Large intestine (tissue), 3 donors: ENCODE measurements around the gene HLA-B. TPM values are rescaled to one million over a fixed set of nuclear protein-coding genes. Genes with fewer than 3 reads are reported as not detected.

ENCODE experiments used
- DNase-seq, 2 donors: peaks; one replicate each; pipeline versions ENCODE4 v3.0.0 to v3.0.0-alpha.2; 2013
- H3K27ac ChIP-seq: one replicate; pipeline ENCODE4 v1.5.1; 2013; ENCODE audit warnings: low read length
- H3K27me3 ChIP-seq: 2 replicates; pipeline ENCODE4 v1.6.1; 2013; ENCODE audit warnings: low read length; ENCODE audit not compliant: control insufficient read depth, insufficient read depth
- H3K36me3 ChIP-seq: 2 replicates; pipeline ENCODE4 v1.6.1; 2013; ENCODE audit warnings: low read length; ENCODE audit not compliant: control insufficient read depth, insufficient read depth
- H3K4me1 ChIP-seq: one replicate; pipeline ENCODE4 v1.6.1; 2013; ENCODE audit warnings: low read length; ENCODE audit not compliant: control insufficient read depth, insufficient read depth
- H3K4me3 ChIP-seq: one replicate; pipeline ENCODE4 v1.5.1; 2013; ENCODE audit warnings: low read length
- H3K9me3 ChIP-seq: one replicate; pipeline ENCODE4 v1.6.1; 2013; ENCODE audit warnings: mild to moderate bottlenecking, low read depth, low read length, moderate library complexity; ENCODE audit not compliant: control insufficient read depth
- WGBS: methylation state at CpG from one replicate; pipeline ENCODE4 v1.1.5; 2013; ENCODE audit warnings: low lambda C conversion rate; ENCODE audit not compliant: insufficient coverage; 5-methylcytosine and 5-hydroxymethylcytosine counted together
- polyA plus RNA-seq: library from polyadenylated mRNA; unstranded; fragments of 120-200 nt; gene quantifications from one replicate; pipeline ENCODE4 v1.2.1, GENCODE V29; 2013

HLA-B gene
- polyA plus RNA-seq, 1 donor: 353 TPM

GRCh38 chr6:31354158-31354863 is 2.7 kb downstream of the HLA-B start:
- DNase-seq: no peak
- H3K4me3 ChIP-seq: no peak overlapping the region
- peaks cover 13% of the 10 kb centered on the region for H3K27me3 ChIP-seq
- no peaks in the 10 kb centered on the region for H3K9me3 ChIP-seq
- no peaks in the 10 kb centered on the region for H3K4me1 ChIP-seq
- WGBS: no CpG with 5 or more reads among the region's 11 CpGs
- H3K36me3 ChIP-seq: peaks cover 18% of the 10 kb centered on the region
- H3K27ac ChIP-seq: no peak overlapping the region

- DNase-seq: no peak
- Histone ChIP-seq H3K9me3 (no peaks in the 10 kb centered on the region), H3K27me3 (peaks cover 10% of the 10 kb centered on the region), H3K4me1 (no peaks in the 10 kb centered on the region), H3K36me3 (peaks cover 18% of the 10 kb centered on the region), H3K4me3 (no peak overlapping the region), H3K27ac (no peak overlapping the region)
- no CpG with 5 or more reads among the region's 6 CpGs for WGBS
Observed at GRCh38 chr6:31353384-31353945, 3.5 kb downstream of the HLA-B start.

DNA sequence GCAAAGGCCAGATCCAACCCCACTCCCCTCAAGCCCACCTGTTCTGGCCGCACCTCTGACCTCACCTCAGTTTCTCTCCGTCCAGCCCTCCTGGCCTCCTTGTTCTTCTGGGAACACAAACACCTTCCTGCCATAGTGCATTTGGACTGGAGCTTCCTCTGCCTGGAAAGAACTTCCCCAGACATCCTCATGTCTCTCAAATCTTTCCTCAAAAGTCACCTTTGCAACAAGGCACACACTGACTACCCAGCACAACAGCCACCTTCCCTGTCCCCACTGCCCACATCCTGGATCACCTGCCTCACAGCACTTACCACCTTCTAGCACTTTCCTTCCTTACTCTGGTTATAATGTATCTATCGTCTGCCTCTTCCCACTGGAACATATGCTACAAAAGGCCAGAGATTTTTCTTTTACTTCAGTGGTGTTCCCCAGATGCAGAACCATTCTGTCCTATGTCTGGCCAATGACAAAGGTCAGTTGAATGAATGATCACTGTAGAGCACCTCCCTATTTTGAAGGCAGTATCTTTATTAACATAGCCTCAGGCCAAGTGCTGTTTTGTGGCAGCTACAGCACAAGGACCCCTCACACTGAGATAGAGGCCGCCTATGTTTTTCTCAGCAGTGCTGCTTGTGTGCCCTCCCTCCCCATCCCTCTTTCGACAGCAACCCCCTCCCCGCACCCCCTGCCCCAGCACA is 4.1 kb downstream of the HLA-B start:
- no peak overlapping the region for H3K27ac ChIP-seq
- 27% methylated on average over 3 of the region's 6 CpGs for WGBS
- no peak overlapping the region for H3K4me3 ChIP-seq
- no peaks in the 10 kb centered on the region for H3K4me1 ChIP-seq
- no peaks in the 10 kb centered on the region for H3K9me3 ChIP-seq
- DNase-seq: no peak
- peaks cover 18% of the 10 kb centered on the region for H3K36me3 ChIP-seq
- peaks cover 7% of the 10 kb centered on the region for H3K27me3 ChIP-seq

DNA sequence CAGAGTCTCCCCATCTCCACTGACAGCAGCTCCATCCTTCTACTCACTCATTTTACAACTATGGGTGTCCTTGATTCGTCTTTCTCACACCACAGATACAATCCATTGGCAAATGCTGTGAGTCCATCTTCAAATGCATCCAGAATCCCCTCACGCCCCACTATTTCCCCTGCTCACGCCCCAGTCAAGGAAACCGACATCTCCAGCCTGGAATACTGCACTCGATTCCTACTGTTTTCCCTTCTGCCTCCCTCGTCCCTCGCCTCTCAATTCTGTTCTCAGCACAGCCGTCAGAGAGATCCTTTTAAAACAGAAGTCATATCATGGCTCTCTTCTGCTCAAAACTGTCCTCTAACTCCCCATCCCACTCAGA is 4.7 kb downstream of the HLA-B start:
- Histone ChIP-seq H3K9me3 (no peaks in the 10 kb centered on the region), H3K27ac (no peak overlapping the region), H3K4me1 (no peaks in the 10 kb centered on the region), H3K36me3 (peaks cover 18% of the 10 kb centered on the region), H3K27me3 (peaks cover 7% of the 10 kb centered on the region), H3K4me3 (no peak overlapping the region)
- no peak for DNase-seq
- WGBS: 100% methylated on average over 1 of the region's 8 CpGs

DNA sequence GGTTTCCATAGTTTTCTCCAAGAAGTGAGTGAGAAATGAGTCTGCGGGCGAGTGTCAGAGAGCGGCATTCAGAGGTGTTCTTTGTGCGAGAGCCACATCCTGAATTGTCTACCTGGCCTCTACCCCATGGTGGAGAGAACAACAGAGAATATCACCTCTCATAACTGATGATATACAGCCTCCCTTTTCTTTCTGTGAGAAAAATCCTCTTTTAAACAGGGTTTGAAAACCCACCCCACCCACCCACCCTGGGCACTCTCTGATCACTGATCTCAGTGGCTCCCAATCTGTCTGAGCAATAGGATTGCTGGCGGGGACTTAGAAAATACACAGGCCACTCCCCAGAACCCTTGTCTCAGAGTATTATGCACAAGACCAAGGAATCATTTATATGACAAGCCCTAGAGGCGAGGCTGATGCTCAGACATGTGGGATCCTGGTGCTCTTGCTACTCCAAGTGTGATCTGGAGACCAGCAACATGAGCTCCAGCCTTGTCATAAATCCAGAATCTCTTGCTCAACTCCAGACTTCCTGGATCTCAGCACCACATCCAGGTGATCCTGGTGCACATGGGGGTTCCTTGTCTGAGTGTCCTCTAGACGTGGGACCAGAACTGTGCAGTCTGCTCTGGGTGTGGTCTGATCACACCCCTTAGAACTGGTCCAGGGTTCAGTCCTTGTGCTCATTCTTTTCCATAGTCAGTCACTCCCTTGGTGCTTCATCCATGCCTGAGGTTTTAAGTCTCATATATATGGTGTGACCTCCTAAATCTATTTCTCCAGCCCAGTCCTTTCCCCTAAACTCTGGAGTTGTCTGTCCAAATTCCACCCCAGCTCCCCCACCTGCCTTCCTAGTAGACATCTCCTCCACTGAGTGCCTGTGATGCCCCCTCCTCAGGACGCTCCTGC is 5.3 kb downstream of the HLA-B start:
- H3K4me1 ChIP-seq: no peaks in the 10 kb centered on the region
- H3K27ac ChIP-seq: no peak overlapping the region
- no peaks in the 10 kb centered on the region for H3K9me3 ChIP-seq
- H3K36me3 ChIP-seq: peaks cover 18% of the 10 kb centered on the region
- peaks cover 7% of the 10 kb centered on the region for H3K27me3 ChIP-seq
- peak in 1 of 2 donors; percentile 6 for DNase-seq
- WGBS: 50% methylated on average over 2 of the region's 8 CpGs
- no peak overlapping the region for H3K4me3 ChIP-seq

DNA sequence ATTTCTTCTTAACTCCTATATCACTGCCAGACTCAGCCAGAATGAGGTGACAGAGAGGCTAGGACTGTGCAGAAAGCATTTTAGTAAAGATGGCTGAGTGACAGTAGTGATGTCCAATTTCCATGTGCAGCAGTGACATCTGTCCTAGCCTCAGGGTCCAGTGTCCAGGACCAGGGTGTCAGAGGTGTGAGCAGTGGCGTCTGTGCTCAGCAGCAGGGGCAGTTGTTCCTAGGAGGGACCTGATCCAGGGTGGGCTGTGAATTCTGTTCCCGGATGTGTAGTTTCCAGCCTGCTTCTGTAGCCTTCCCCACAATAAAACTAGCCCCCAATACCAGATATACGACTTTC is 6.0 kb downstream of the HLA-B start:
- H3K4me3 ChIP-seq: no peak overlapping the region
- peaks cover 7% of the 10 kb centered on the region for H3K27me3 ChIP-seq
- H3K9me3 ChIP-seq: no peaks in the 10 kb centered on the region
- H3K27ac ChIP-seq: no peak overlapping the region
- no peak for DNase-seq
- no CpG with 5 or more reads among the region's 3 CpGs for WGBS
- H3K36me3 ChIP-seq: peaks cover 18% of the 10 kb centered on the region
- no peaks in the 10 kb centered on the region for H3K4me1 ChIP-seq

DNA sequence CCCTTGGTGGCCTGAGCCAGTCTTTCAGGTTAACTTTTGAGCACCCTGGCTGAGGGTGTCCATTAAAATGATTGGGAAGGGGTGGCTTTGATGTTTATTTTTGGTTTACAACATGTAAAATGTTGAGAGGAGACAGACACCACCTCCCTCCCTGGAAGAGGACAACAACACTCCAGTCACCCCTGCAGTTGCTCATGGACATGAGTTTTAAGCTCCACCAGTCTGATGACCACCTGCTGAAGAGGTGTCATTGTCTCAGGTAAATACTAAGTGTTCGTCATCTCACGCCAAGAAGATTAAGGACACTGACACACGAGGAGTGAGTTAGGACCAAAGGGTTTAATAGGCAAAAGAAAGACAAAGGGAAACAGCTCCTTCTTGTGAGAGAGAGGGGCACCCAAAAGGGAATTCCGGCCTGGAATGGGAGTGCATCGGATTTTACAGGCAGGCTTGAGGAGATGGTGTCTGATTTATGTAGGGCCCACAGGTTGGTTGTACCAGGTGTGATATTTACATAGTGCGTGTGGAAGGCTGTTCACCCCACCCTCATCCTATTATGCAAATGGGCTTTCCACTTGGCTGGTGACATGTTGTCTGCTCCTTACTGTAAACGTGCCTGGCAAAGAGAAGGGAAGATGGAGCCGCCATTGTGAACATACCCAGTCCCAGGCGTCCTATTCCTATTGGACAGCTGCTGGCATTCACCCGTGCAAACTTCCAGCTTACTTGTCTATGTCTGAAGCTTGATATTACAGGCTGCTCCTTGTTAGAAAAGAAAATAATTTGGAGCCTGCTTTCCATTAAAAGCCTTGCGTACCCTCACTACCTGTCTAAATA is 6.6 kb downstream of the HLA-B start:
- WGBS: no CpG with 5 or more reads among the region's 11 CpGs
- DNase-seq: no peak

DNA sequence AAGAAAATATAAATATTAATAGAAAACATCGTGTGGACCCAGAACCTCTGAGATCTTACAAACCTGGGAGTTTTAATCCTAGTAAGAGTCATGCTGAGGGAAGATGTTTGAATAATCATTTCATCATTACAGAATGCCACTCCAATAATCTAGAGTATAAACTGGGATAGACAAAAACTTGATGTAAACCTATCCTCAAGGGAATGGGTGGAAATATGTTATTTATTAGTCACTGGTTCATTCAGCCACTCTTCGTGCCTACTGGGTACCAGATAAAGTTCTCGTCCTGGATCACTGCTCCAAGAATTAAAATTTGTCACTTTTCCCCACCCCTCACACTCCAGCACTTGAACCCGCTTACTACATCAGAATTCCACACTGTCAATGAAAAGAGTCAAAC is 7.7 kb downstream of the HLA-B start:
- WGBS: no CpG with 5 or more reads among the region's 4 CpGs

More for the DNA sequence above, 6.6 kb downstream of the HLA-B start:
- no peaks in the 10 kb centered on the region for H3K9me3 ChIP-seq
- H3K27ac ChIP-seq: no peak overlapping the region
- peaks cover 16% of the 10 kb centered on the region for H3K36me3 ChIP-seq
- no peak overlapping the region for H3K4me3 ChIP-seq
- no peaks in the 10 kb centered on the region for H3K4me1 ChIP-seq
- H3K27me3 ChIP-seq: peaks cover 7% of the 10 kb centered on the region

GRCh38 chr6:31345026-31345730 is 11.8 kb downstream of the HLA-B start:
- Histone ChIP-seq H3K27me3 (peaks cover 10% of the 10 kb centered on the region), H3K9me3 (peaks cover 5% of the 10 kb centered on the region), H3K36me3 (no peaks in the 10 kb centered on the region), H3K4me3 (no peak overlapping the region), H3K27ac (no peak overlapping the region), H3K4me1 (no peaks in the 10 kb centered on the region)
- no peak for DNase-seq
- WGBS: no CpG with 5 or more reads among the region's 5 CpGs

More for the DNA sequence above, 7.7 kb downstream of the HLA-B start:
- H3K27ac ChIP-seq: no peak overlapping the region
- DNase-seq: no peak
- no peaks in the 10 kb centered on the region for H3K4me1 ChIP-seq
- H3K4me3 ChIP-seq: no peak overlapping the region
- H3K9me3 ChIP-seq: no peaks in the 10 kb centered on the region
- H3K27me3 ChIP-seq: peaks cover 10% of the 10 kb centered on the region
- H3K36me3 ChIP-seq: peaks cover 7% of the 10 kb centered on the region
